HG02610 (cell line): ENCODE results near the gene HMGCS1.
"Not testable (repeated sequence)": the region's sequence is repeated elsewhere in the genome, so short reads cannot be mapped to it uniquely, and the experiment has no call there.

Experiments
- ATAC-seq: cut with Tn5 transposase; IDR thresholded peaks from one replicate; pipeline ENCODE4 v1.9.1; 2021; ENCODE audit warnings: mild to moderate bottlenecking, moderate library complexity; ENCODE audit not compliant: unreplicated experiment

The HMGCS1 gene

GRCh38 chr5:43279548-43280274, 33.5 kb downstream of the HMGCS1 start:
- no peak for ATAC-seq

- no peak for ATAC-seq
Observed at GRCh38 chr5:43275391-43275790, 37.8 kb downstream of the HMGCS1 start.

GRCh38 chr5:43274435-43275114, 38.6 kb downstream of the HMGCS1 start:
- ATAC-seq, result no peak

- ATAC-seq, result no peak
Observed at GRCh38 chr5:43273552-43273951, 39.7 kb downstream of the HMGCS1 start.

GRCh38 chr5:43270645-43271044, 42.6 kb downstream of the HMGCS1 start:
- no peak for ATAC-seq

GRCh38 chr5:43268188-43268820, 44.9 kb downstream of the HMGCS1 start:
- peak; percentile 96 for ATAC-seq

- not testable (repeated sequence) for ATAC-seq
Observed at GRCh38 chr5:43262269-43262668, 50.9 kb downstream of the HMGCS1 start.

GRCh38 chr5:43258116-43258515, 55.1 kb downstream of the HMGCS1 start:
- no peak for ATAC-seq

GRCh38 chr5:43256261-43256966, 56.8 kb downstream of the HMGCS1 start:
- no peak for ATAC-seq

GRCh38 chr5:43255704-43256103, 57.5 kb downstream of the HMGCS1 start:
- ATAC-seq, result no peak

- no peak for ATAC-seq
Observed at GRCh38 chr5:43251754-43252153, 61.5 kb downstream of the HMGCS1 start.

GRCh38 chr5:43245724-43246385, 67.4 kb downstream of the HMGCS1 start:
- ATAC-seq, result no peak

GRCh38 chr5:43244823-43245565, 68.2 kb downstream of the HMGCS1 start:
- peak; percentile 79 for ATAC-seq

GRCh38 chr5:43243270-43243669, 69.9 kb downstream of the HMGCS1 start:
- ATAC-seq, result peak; percentile 33

- ATAC-seq, result no peak
Observed at GRCh38 chr5:43242196-43242595, 71.0 kb downstream of the HMGCS1 start.
